Liver (tissue), 3 donors: ENCODE measurements around the gene GPR25.

Experiments
- JUND ChIP-seq, 2 donors: IDR thresholded peaks; 2 replicates each; pipeline ENCODE4 v1.6.1; 2016; ENCODE audit warnings: antibody characterized with exemption in 2 of 2
- NR2F2 ChIP-seq: IDR thresholded peaks from 2 replicates; pipeline ENCODE4 v1.6.1; 2016; ENCODE audit warnings: antibody characterized with exemption
- RAD21 ChIP-seq, 2 donors: IDR thresholded peaks; 2 replicates each; pipeline ENCODE4 v1.6.1; 2016; ENCODE audit warnings: antibody characterized with exemption in 2 of 2, mild to moderate bottlenecking in 2 of 2
- SP1 ChIP-seq: IDR thresholded peaks from 2 replicates; pipeline ENCODE4 v1.6.1; 2018; ENCODE audit warnings: antibody characterized with exemption, mild to moderate bottlenecking
- TAF1 ChIP-seq: conservative IDR thresholded peaks from 2 replicates; pipeline ENCODE4 v1.6.1; 2016; ENCODE audit warnings: antibody characterized with exemption, mild to moderate bottlenecking
- YY1 ChIP-seq: IDR thresholded peaks from 2 replicates; pipeline ENCODE4 v1.6.1; 2016; ENCODE audit warnings: antibody characterized with exemption, mild to moderate bottlenecking
- TF ChIP-seq, protein P1 (sequence below): fragments of 150-350 bp; IDR thresholded peaks from 2 replicates; pipeline ENCODE4 v1.5.1; 2017; ENCODE audit warnings: improper control_type of control experiment, low read depth, low read length; ENCODE audit not compliant: missing input control
- TF ChIP-seq, protein P2 (sequence below): IDR thresholded peaks from 2 replicates; pipeline ENCODE4 v1.6.1; 2016; ENCODE audit warnings: antibody characterized with exemption, mild to moderate bottlenecking
- TF ChIP-seq, protein P3 (sequence below): IDR thresholded peaks from 2 replicates; pipeline ENCODE4 v1.6.1; 2016; ENCODE audit warnings: antibody characterized with exemption
- TF ChIP-seq, protein P4 (sequence below): IDR thresholded peaks from 2 replicates; pipeline ENCODE4 v1.6.1; 2016; ENCODE audit warnings: antibody characterized with exemption
- donor health status: healthy.
- donor health status: healthy.

GRCh38 chr1:200923601-200924000 is 50.8 kb downstream of the GPR25 start:
- TF ChIP-seq RAD21 (IDR thresholded peaks at IDR 0.05) (no peak), TAF1 (no peak), JUND (IDR thresholded peaks at IDR 0.05) (no peak), SP1 (no peak), YY1 (no peak), NR2F2 (no peak)
- TF ChIP-seq, protein P1, sequence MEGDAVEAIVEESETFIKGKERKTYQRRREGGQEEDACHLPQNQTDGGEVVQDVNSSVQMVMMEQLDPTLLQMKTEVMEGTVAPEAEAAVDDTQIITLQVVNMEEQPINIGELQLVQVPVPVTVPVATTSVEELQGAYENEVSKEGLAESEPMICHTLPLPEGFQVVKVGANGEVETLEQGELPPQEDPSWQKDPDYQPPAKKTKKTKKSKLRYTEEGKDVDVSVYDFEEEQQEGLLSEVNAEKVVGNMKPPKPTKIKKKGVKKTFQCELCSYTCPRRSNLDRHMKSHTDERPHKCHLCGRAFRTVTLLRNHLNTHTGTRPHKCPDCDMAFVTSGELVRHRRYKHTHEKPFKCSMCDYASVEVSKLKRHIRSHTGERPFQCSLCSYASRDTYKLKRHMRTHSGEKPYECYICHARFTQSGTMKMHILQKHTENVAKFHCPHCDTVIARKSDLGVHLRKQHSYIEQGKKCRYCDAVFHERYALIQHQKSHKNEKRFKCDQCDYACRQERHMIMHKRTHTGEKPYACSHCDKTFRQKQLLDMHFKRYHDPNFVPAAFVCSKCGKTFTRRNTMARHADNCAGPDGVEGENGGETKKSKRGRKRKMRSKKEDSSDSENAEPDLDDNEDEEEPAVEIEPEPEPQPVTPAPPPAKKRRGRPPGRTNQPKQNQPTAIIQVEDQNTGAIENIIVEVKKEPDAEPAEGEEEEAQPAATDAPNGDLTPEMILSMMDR: no peak
- TF ChIP-seq, protein P2, sequence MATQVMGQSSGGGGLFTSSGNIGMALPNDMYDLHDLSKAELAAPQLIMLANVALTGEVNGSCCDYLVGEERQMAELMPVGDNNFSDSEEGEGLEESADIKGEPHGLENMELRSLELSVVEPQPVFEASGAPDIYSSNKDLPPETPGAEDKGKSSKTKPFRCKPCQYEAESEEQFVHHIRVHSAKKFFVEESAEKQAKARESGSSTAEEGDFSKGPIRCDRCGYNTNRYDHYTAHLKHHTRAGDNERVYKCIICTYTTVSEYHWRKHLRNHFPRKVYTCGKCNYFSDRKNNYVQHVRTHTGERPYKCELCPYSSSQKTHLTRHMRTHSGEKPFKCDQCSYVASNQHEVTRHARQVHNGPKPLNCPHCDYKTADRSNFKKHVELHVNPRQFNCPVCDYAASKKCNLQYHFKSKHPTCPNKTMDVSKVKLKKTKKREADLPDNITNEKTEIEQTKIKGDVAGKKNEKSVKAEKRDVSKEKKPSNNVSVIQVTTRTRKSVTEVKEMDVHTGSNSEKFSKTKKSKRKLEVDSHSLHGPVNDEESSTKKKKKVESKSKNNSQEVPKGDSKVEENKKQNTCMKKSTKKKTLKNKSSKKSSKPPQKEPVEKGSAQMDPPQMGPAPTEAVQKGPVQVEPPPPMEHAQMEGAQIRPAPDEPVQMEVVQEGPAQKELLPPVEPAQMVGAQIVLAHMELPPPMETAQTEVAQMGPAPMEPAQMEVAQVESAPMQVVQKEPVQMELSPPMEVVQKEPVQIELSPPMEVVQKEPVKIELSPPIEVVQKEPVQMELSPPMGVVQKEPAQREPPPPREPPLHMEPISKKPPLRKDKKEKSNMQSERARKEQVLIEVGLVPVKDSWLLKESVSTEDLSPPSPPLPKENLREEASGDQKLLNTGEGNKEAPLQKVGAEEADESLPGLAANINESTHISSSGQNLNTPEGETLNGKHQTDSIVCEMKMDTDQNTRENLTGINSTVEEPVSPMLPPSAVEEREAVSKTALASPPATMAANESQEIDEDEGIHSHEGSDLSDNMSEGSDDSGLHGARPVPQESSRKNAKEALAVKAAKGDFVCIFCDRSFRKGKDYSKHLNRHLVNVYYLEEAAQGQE: no peak
- TF ChIP-seq, protein P3, sequence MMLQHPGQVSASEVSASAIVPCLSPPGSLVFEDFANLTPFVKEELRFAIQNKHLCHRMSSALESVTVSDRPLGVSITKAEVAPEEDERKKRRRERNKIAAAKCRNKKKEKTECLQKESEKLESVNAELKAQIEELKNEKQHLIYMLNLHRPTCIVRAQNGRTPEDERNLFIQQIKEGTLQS: no peak
- TF ChIP-seq, protein P4, sequence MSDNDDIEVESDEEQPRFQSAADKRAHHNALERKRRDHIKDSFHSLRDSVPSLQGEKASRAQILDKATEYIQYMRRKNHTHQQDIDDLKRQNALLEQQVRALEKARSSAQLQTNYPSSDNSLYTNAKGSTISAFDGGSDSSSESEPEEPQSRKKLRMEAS: no peak
